CD4-positive, alpha-beta T cell treated with Interleukin-15 for 4 hours (primary cell): Measurements from ENCODE around the gene LUZP1.
A peak's percentile ranks its signal among the peaks of the same experiment; 100 is the strongest.

Experiments
- DNase-seq: peaks from one replicate; pipeline ENCODE4 v3.0.0-alpha.2; 2020; ENCODE audit warnings: low spot score

LUZP1 gene

GRCh38 chr1:23083714-23084480 lies 84.8 kb downstream of the LUZP1 start:
- no peak for DNase-seq

- DNase-seq: peak; percentile 1
Measured at GRCh38 chr1:23081376-23081775, 87.3 kb downstream of the LUZP1 start.

DNA sequence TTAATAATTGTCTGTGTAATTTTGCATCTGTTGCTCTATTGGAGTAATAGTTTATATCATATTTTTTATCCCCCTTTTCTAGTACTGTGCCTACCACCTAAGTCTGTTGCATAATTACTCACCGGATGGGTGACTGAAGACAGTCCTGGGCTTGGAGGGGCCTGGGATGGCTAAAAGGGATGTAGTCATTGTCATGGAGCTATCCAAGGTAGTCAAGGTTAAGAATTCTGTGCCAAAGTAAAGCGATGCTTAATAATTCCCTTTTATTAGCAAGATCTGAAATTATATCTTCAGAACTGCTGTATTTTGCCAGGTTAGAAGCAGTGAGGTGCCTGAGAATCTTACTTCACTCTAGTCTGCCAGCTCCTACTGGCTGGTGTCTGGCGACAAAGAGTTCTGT lies 87.8 kb downstream of the LUZP1 start:
- no peak for DNase-seq

DNA sequence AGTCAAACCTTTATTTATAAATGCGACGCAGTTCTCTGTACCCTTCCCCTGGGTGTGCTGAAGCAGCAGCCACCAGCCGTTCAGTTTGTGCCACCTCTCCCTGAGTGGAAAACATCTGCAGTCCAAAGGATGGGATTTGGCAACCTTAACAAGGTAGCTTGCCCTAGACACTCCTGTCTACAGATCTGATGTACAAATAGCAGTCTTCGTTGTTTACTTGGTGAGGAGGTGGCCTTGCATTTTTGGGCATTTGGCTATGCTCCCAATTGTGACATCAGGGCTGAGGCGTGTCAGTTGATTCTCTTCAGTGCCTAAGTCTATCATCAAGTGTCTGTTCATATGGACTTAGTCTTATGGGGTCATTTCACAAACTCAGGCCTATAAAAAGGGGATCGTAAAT lies 89.6 kb downstream of the LUZP1 start:
- DNase-seq: no peak

GRCh38 chr1:23074012-23074411 lies 94.6 kb downstream of the LUZP1 start:
- DNase-seq: no peak

DNA sequence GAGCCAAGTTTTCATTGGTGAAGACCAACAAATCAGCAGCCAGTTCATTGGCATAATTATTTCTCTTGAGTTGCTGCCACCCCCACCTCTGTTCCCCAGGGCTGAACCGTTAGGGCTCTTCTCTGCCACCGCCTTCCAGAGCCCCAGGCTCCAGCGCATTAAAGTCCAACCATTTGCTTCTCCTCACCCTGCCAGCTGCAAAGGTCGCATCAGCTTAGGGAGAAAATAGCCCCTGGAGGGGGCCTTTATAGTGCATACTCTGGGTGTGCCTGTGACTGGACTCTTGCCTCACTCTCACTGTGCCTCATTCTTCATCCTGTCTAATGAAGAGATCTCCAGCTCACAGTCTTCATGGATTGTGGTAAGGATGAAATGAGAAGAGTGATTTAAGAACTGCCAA lies 99.0 kb downstream of the LUZP1 start:
- no peak for DNase-seq

DNA sequence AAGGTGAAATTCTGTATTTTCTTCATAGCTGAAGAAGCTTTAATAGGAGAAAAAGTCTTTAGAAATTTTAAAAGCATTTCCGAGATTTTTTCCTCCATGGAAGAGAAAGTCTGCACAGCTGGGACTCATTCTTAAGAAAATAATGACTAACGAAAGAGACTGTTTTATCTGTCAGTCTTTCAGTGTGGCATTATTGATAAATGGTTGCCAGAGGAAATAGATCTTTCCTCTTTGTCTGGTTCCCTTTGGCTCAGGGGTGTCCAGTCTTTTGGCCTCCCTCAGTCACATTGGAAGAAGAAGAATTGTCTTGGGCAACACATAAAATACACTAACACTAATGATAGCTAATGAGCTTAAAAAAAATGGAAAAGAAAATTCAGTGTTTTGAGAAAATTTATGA lies 99.5 kb downstream of the LUZP1 start:
- DNase-seq: no peak

DNA sequence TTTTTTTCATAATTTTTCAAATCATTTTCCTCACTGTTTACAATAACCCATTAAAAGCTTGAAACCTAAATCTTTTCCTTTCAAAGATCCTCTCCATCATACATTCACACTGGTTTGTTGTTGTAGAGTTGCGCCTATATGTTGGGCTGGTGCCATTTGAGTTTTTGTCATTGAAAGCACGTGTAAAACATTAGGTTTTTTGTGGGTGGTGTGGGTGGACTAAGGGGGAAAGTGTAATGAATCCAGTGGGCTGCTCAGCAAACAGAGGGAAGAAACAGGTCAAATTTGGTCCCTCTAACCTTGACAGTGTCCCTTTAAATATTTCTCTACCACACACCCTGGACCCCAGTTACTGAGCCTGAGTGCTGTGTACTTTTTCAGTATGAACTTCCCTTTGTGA lies 102.6 kb downstream of the LUZP1 start:
- no peak for DNase-seq

DNA sequence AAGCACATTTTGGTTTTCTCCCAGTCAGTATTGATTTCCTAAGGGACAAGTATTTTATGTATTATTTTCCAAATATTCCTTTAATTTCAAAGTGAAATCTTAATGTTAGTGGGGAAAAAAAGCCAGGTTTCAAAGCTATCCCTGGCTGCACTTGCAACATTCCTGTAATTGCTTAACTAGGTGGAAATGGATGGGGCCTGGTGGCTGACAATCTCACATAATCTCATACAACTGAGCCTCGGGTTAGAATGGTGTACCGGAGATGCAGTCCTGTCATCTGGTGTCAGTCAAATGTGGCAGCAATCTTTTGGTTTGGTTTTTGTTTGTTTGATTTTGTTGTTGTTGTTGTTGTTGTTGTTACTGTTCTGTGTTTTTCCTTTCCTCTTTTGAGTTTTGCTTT lies 103.3 kb downstream of the LUZP1 start:
- DNase-seq: no peak

- DNase-seq: no peak
Measured at GRCh38 chr1:23062271-23062670, 106.4 kb downstream of the LUZP1 start.

DNA sequence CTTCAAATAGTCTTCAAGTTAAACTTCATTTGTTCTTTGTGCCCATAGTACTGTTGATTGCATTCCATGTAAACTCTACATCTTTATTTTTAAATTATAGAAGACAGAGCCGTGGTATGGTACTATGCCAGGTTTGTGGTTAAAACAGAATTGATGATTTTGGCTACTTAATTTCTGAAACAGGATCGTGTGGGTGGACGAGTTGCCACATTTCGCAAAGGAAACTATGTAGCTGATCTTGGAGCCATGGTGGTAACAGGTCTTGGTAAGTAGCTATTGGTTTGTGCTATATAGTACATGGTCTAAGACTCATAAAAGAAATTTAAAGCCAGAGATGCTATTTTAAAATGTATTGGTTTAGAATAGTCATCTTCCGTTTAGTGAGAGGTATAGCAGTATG lies 111.4 kb downstream of the LUZP1 start:
- DNase-seq: no peak

DNA sequence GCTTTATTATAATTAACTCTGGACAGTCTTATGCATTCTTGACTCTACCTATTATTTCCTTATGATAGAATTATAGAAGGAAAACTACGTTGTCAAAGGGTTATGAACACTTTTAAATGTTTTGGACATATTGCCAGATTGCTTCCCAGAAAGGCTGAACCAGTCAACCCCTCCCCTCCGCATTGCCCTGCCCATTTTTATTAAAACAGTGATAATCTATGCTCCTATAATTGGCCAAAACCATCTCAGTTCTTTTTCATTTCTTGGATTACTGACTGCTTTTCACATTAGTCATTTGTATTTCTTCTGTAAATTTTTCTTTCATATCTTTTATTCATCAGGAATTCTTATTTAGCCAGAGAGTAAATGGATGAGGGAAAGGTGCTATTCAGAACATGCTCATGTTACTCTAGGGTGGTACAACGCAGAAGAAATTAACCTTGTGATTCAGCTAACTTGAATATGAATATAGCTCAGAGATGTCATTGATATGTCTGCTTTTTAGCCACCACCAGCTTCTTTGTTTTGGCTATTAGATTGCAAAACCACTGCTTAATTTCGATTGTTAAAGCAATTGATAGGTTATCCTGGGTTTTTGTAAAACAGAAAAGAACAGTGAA lies 117.3 kb downstream of the LUZP1 start:
- no peak for DNase-seq

DNA sequence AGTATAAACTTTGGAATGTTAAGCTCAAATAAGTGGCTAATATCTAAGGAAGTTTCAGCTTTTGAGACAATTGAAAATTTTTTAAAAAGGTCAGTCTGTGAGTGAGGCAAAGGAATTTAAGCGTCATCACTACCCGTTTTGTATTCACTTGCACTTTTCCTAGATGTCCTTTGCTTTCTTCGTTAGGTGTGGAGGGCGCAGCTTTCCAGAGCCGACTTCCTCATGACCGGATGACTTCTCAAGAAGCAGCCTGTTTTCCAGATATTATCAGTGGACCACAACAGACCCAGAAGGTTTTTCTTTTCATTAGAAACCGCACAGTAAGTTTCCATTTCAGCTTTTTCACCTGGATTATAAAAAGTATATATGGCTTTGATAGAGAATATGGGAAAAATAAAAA lies 118.5 kb downstream of the LUZP1 start:
- DNase-seq: no peak

- no peak for DNase-seq
Measured at GRCh38 chr1:23044035-23044434, 124.6 kb downstream of the LUZP1 start.

- DNase-seq: no peak
Measured at GRCh38 chr1:23040509-23040908, 128.1 kb downstream of the LUZP1 start.

- no peak for DNase-seq
Measured at GRCh38 chr1:23039308-23039826, 129.3 kb downstream of the LUZP1 start.

- no peak for DNase-seq
Measured at GRCh38 chr1:23037081-23037740, 131.4 kb downstream of the LUZP1 start.

DNA sequence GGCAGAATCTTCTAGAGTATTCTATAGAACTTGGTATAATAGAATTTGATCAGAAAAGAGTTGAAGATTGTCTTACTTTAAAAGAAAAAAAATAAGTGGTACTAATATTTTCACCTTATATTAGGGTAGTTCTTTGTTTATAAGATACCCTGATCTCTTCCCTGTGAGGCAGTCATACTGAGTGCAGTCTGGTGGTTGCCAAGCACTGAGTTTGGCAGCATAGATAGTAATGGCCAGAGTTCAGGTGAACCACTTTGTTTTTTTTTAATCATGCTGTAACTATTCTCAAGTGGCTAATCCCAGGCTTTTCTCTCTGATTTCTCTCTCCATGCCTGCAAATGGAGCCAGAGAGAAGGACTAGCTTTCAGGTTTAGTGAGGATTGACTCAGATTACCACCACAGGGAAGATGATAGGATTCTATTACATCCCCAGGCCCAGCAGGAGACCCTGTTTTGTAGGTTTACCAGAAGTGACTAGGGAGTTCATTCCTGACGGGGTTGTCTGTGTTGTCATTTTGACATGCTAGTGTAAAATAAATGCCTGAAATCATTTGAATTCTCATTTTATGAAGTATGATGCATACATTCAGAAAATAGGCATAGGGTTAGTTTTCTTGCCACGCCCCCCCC lies 132.7 kb downstream of the LUZP1 start:
- DNase-seq: no peak
